H1 (cell line): ENCODE data around the gene CD37. TPM values are rescaled to one million over a fixed set of nuclear protein-coding genes. Genes with fewer than 3 reads are reported as not detected.

Experiments used
- CTCF ChIA-PET: fragments of 300-600 bp; sonication (Branson Sonifier 250); formaldehyde crosslinking; loops from one replicate; lab custom pipeline; 2021; ENCODE audit not compliant: partially characterized antibody; lab: Charles Lee
- POLR2A ChIA-PET: fragments of 300-600 bp; sonication (Branson Sonifier 250); formaldehyde crosslinking; loops from one replicate; lab custom pipeline; 2021; ENCODE audit warnings: inconsistent platforms; ENCODE audit not compliant: partially characterized antibody; lab: Charles Lee
- DNase-seq, 2 experiments: peaks; one replicate each; pipeline versions ENCODE4 v3.0.0 to v3.0.0-alpha.2; 2010 to 2022; ENCODE audit warnings: low spot score in 2 of 2, low read depth in 1 of 2, mixed read lengths in 1 of 2
- FAIRE-seq: peaks from 2 replicates; lab custom pipeline; 2011; peaks lifted over from hg19 to GRCh38; lab: Jason Lieb, UNC
- H2AFZ ChIP-seq: 2 replicates; pipeline ENCODE4 v1.8.1; 2012; ENCODE audit warnings: low read length, inconsistent platforms
- H2AK5ac ChIP-seq: 2 replicates; pipeline ENCODE4 v1.6.1; 2013; ENCODE audit warnings: low read depth, low read length
- H2BK120ac ChIP-seq: replicated peaks from 2 replicates; pipeline ENCODE3; 2013; ENCODE audit warnings: low read depth, low read length, inconsistent platforms
- H2BK12ac ChIP-seq: 2 replicates; pipeline ENCODE4 v1.6.1; 2013; ENCODE audit warnings: low read depth, low read length
- H2BK15ac ChIP-seq: 2 replicates; pipeline ENCODE4 v1.6.1; 2013; ENCODE audit warnings: low read length
- H2BK20ac ChIP-seq: 2 replicates; pipeline ENCODE4 v1.6.1; 2013; ENCODE audit warnings: low read length
- H2BK5ac ChIP-seq: 2 replicates; pipeline ENCODE4 v1.6.1; 2013; ENCODE audit warnings: low read depth, low read length
- H3K14ac ChIP-seq: 2 replicates; pipeline ENCODE4 v1.6.1; 2013; ENCODE audit warnings: inconsistent platforms; ENCODE audit not compliant: insufficient read length
- H3K18ac ChIP-seq: 2 replicates; pipeline ENCODE4 v1.6.1; 2013; ENCODE audit warnings: low read length; ENCODE audit errors: extremely low read depth
- H3K23ac ChIP-seq: 2 replicates; pipeline ENCODE4 v1.6.1; 2013; ENCODE audit warnings: inconsistent platforms; ENCODE audit not compliant: insufficient read length
- H3K23me2 ChIP-seq: 2 replicates; pipeline ENCODE4 v1.6.1; 2013; ENCODE audit warnings: low read depth, low read length
- H3K27ac ChIP-seq: 2 replicates; pipeline ENCODE4 v1.6.1; 2011; ENCODE audit warnings: low read depth, low read length, inconsistent platforms
- H3K27me3 ChIP-seq, 4 experiments: replicated peaks in 1 of 4; 1 replicate in 1 of 4; 2 replicates in 3 of 4; pipeline versions ENCODE4 v1.6.1 to v1.8.1; 2011 to 2013; ENCODE audit warnings: low read length in 3 of 4, mild to moderate bottlenecking in 3 of 4, inconsistent platforms in 2 of 4, mixed read lengths in 2 of 4, moderate library complexity in 1 of 4; ENCODE audit not compliant: control insufficient read depth in 3 of 4, insufficient read depth in 3 of 4; ENCODE audit errors: extremely low read depth in 1 of 4
- H3K36me3 ChIP-seq, 4 experiments: 2 replicates each; pipeline versions ENCODE4 v1.6.1 to v1.8.1; 2011 to 2013; ENCODE audit warnings: mild to moderate bottlenecking in 4 of 4, low read length in 3 of 4, moderate library complexity in 2 of 4, control low read depth in 1 of 4, inconsistent platforms in 1 of 4; ENCODE audit not compliant: insufficient read depth in 4 of 4, control insufficient read depth in 2 of 4
- H3K4ac ChIP-seq: replicated peaks from 2 replicates; pipeline ENCODE3; 2013; ENCODE audit warnings: low read length, low read depth, mixed read lengths, inconsistent platforms; ENCODE audit not compliant: insufficient read length
- H3K4me1 ChIP-seq, 4 experiments: replicated peaks in 1 of 4; 1 replicate in 1 of 4; 2 replicates in 3 of 4; pipeline versions ENCODE4 v1.6.1 to v1.8.1; 2011 to 2013; ENCODE audit warnings: low read length in 3 of 4, inconsistent platforms in 2 of 4, mixed read lengths in 1 of 4; ENCODE audit not compliant: insufficient read depth in 4 of 4, control insufficient read depth in 3 of 4
- H3K4me2 ChIP-seq, 2 experiments: 2 replicates each; pipeline versions ENCODE4 v1.6.1 to v1.8.1; 2011 to 2013; ENCODE audit warnings: low read depth in 2 of 2, low read length in 2 of 2, control low read depth in 1 of 2, inconsistent platforms in 1 of 2, mild to moderate bottlenecking in 1 of 2; ENCODE audit not compliant: insufficient read depth in 1 of 2
- H3K4me3 ChIP-seq, 4 experiments: fragments of 200-600, 300-600 bp in 1 of 4; sonication (generic), shearing (Covaris generic), sonication (Bioruptor Twin) in 1 of 4; 2 replicates each; pipeline versions ENCODE4 v1.5.1 to v1.8.1; 2011 to 2016; ENCODE audit warnings: low read length in 4 of 4, low read depth in 3 of 4, control low read depth in 2 of 4, inconsistent platforms in 2 of 4, mild to moderate bottlenecking in 2 of 4, mixed read lengths in 1 of 4, moderate library complexity in 1 of 4; ENCODE audit not compliant: insufficient read depth in 2 of 4; ENCODE audit errors: extremely low read depth in 1 of 4
- H3K56ac ChIP-seq: replicated peaks from 2 replicates; pipeline ENCODE3; 2013; ENCODE audit warnings: low read depth, mild to moderate bottlenecking, mixed read lengths, low read length, inconsistent platforms; ENCODE audit not compliant: insufficient read length
- H3K79me1 ChIP-seq: 2 replicates; pipeline ENCODE4 v1.6.1; 2013; ENCODE audit warnings: low read depth, low read length, control low read depth
- H3K79me2 ChIP-seq, 2 experiments: 2 replicates each; pipeline versions ENCODE4 v1.6.1 to v1.8.1; 2012 to 2013; ENCODE audit warnings: low read length in 2 of 2, mild to moderate bottlenecking in 2 of 2, inconsistent platforms in 1 of 2; ENCODE audit not compliant: insufficient read depth in 2 of 2, control insufficient read depth in 1 of 2
- H3K9ac ChIP-seq, 4 experiments: replicated peaks in 1 of 4; 1 replicate in 1 of 4; 2 replicates in 3 of 4; pipeline versions ENCODE4 v1.6.1 to v1.8.1; 2011 to 2013; ENCODE audit warnings: low read depth in 3 of 4, low read length in 3 of 4, control low read depth in 2 of 4, mild to moderate bottlenecking in 2 of 4, moderate library complexity in 2 of 4, inconsistent platforms in 1 of 4; ENCODE audit errors: extremely low read depth in 1 of 4
- H3K9me3 ChIP-seq, 2 experiments: 2 replicates each; pipeline versions ENCODE4 v1.6.1 to v1.8.1; 2012 to 2013; ENCODE audit warnings: mild to moderate bottlenecking in 2 of 2, moderate library complexity in 2 of 2, control low read depth in 1 of 2, inconsistent platforms in 1 of 2, low read depth in 1 of 2, low read length in 1 of 2, mixed read lengths in 1 of 2; ENCODE audit not compliant: insufficient read depth in 2 of 2
- H4K20me1 ChIP-seq, 2 experiments: replicated peaks in 1 of 2; 2 replicates each; pipeline versions ENCODE3 to v1.8.1; 2011 to 2013; ENCODE audit warnings: inconsistent platforms in 2 of 2, low read length in 2 of 2, mild to moderate bottlenecking in 1 of 2; ENCODE audit not compliant: insufficient read depth in 2 of 2, control insufficient read depth in 1 of 2
- H4K5ac ChIP-seq: 2 replicates; pipeline ENCODE4 v1.6.1; 2013; ENCODE audit warnings: low read length, low read depth, mixed read lengths, inconsistent platforms; ENCODE audit not compliant: insufficient read length
- H4K8ac ChIP-seq: 2 replicates; pipeline ENCODE4 v1.8.0; 2013; ENCODE audit warnings: mild to moderate bottlenecking, moderate library complexity, low read length, inconsistent platforms; ENCODE audit not compliant: insufficient read depth; ENCODE audit errors: extremely low read depth
- H4K91ac ChIP-seq: replicated peaks from 2 replicates; pipeline ENCODE3; 2013; ENCODE audit warnings: low read length, mixed read lengths, inconsistent platforms; ENCODE audit not compliant: insufficient read length
- CBX5 ChIP-seq: fragments of 300-800, 300-1000 bp; sonication (generic); IDR thresholded peaks from 2 replicates; pipeline ENCODE4 v1.7.1; 2016; ENCODE audit warnings: antibody characterized with exemption, low read length, low read depth
- CBX8 ChIP-seq: fragments of 300-800, 300-1000 bp; sonication (generic); IDR thresholded peaks from 2 replicates; pipeline ENCODE4 v1.7.1; 2016; ENCODE audit warnings: low read depth, low read length, borderline replicate concordance
- CEBPB ChIP-seq: IDR thresholded peaks from 2 replicates; pipeline ENCODE4 v1.6.1; 2012; ENCODE audit warnings: low read depth, low read length
- NRF1 ChIP-seq: IDR thresholded peaks from 2 replicates; pipeline ENCODE4 v1.6.1; 2011; ENCODE audit warnings: mild to moderate bottlenecking, low read depth, low read length, improper control_type of control experiment
- RFX5 ChIP-seq: IDR thresholded peaks from 2 replicates; pipeline ENCODE4 v1.6.1; 2011; ENCODE audit warnings: low read depth, low read length, improper control_type of control experiment, borderline replicate concordance
- TAF1 ChIP-seq: IDR thresholded peaks from 2 replicates; pipeline ENCODE4 v1.6.1; 2011; ENCODE audit warnings: mild to moderate bottlenecking, low read depth, low read length
- TAF7 ChIP-seq: optimal IDR thresholded peaks from 2 replicates; pipeline ENCODE3; 2011; ENCODE audit warnings: low read depth, mild to moderate bottlenecking, inconsistent platforms, low read length, moderate library complexity, borderline replicate concordance
- TBP ChIP-seq: IDR thresholded peaks from 2 replicates; pipeline ENCODE4 v1.6.1; 2011; ENCODE audit warnings: low read depth, low read length, improper control_type of control experiment
- ZNF274 ChIP-seq: IDR thresholded peaks from 2 replicates; pipeline ENCODE4 v1.7.0; 2012; ENCODE audit warnings: low read length, borderline replicate concordance; ENCODE audit errors: extremely low read depth
- WGBS, 2 experiments: shearing (Covaris generic) in 1 of 2; methylation state at CpG; one replicate each; pipeline versions ENCODE4 v1.1.6 to v1.1.7; 2013 to 2015; ENCODE audit warnings: low lambda C conversion rate in 2 of 2, mixed read lengths in 2 of 2, inconsistent platforms in 1 of 2, low coverage in 1 of 2, missing lambda C conversion rate in 1 of 2; ENCODE audit not compliant: insufficient replicate concordance in 2 of 2, insufficient coverage in 1 of 2, insufficient read length in 1 of 2; ENCODE audit errors: extremely low coverage in 1 of 2, missing lambda C conversion rate in 1 of 2; 5-methylcytosine and 5-hydroxymethylcytosine counted together
- polyA plus RNA-seq, 7 experiments: library from polyadenylated mRNA; depleted of rRNA in 3 of 7; stranded (reverse) in 5 of 7; unstranded in 2 of 7; fragments of >200 nt in 5 of 7; fragments of 200-250 nt in 2 of 7; gene quantifications; 1 replicate in 5 of 7; 2 replicates in 1 of 7; 4 replicates in 1 of 7; pipeline versions ENCODE4 v1.2.1 to v1.2.3, GENCODE V29; 2011 to 2013; ENCODE audit warnings: missing spikeins in 2 of 7, mixed read lengths in 2 of 7
- total RNA-seq: library from RNA; stranded (reverse); fragmentation: NEBNext Ultra II Directional; extraction: Animal tissue kit (Norgen Biotek cat#: 25700); gene quantifications from 2 replicates; pipeline ENCODE4 v1.2.1, GENCODE V29; 2021

CD37 gene
- total and polyA plus RNA-seq, 2 of the 8 experiments (the other 6 are each of a cell fraction or from before 2014, with no cell fraction given): not detected

- CTCF ChIA-PET: interaction anchor here (1.3 kb wide), 1 partner anchor 36 kb away, joined by 5 read pairs; no protein-coding TSS in a partner anchor
- 90% methylated on average over 10 of the region's 12 CpGs; no CpG with 5 or more reads in 1 of the 2 experiments for WGBS, 2 experiments
Observed at GRCh38 chr19:49355909-49356353, 20.7 kb downstream of the CD37 start.

More at GRCh38 chr19:49355909-49356353, 20.7 kb downstream of the CD37 start:
- Histone ChIP-seq H3K4ac (no peak overlapping the region), H3K79me2 (peaks cover 0 to 23% of the 10 kb centered on the region in 2 experiments; a peak in 3 of 4 replicates), H3K18ac (no peak overlapping the region), H4K5ac (no peak overlapping the region), H3K9me3 (no peaks in the 10 kb centered on the region), H3K27me3 (no peaks in the 10 kb centered on the region), H4K20me1 (peaks cover 7 to 13% of the 10 kb centered on the region in 2 experiments), H2BK20ac (no peak overlapping the region), H3K56ac (no peak overlapping the region), H3K27ac (no peak overlapping the region), H4K91ac (no peak overlapping the region), H2BK15ac (no peak overlapping the region), H3K4me3 (no peak overlapping the region), H3K36me3 (peaks cover 33 to 88% (median 64%) of the 10 kb centered on the region in 4 experiments), H3K4me2 (no peak overlapping the region), H2BK5ac (no peak overlapping the region), H2AFZ (no peak overlapping the region), H4K8ac (no peak overlapping the region), H3K23ac (no peak overlapping the region), H3K23me2 (no peaks in the 10 kb centered on the region), H2BK12ac (no peak overlapping the region), H3K14ac (no peak overlapping the region), H3K4me1 (peaks cover 0 to 6% (median 3%) of the 10 kb centered on the region in 4 experiments; a peak in 4 of 7 replicates), H3K79me1 (peaks cover 13% of the 10 kb centered on the region), H3K9ac (no peak overlapping the region), H2AK5ac (no peak overlapping the region), H2BK120ac (no peak overlapping the region)
- DNase-seq: no peak
- FAIRE-seq: no peak
- POLR2A ChIA-PET: interaction anchor here (4.8 kb wide), 1 partner anchor 15 kb away, joined by 41 read pairs; no protein-coding TSS in a partner anchor
- TF ChIP-seq CEBPB (no peak), TAF7 (no peak), CBX8 (no peak), ZNF274 (no peak), TBP (no peak), TAF1 (no peak), NRF1 (no peak), RFX5 (no peak), CBX5 (no peak)
